ENCODE results near the gene CASP1. TPM values are rescaled to one million over a fixed set of nuclear protein-coding genes. Genes with fewer than 3 reads are reported as not detected.

Gene CASP1
- total and polyA plus RNA-seq, 10 of the 15 experiments (the other 5 are each of a cell fraction or from before 2014, with no cell fraction given), result 9.0 to 39.7 (median 17.6) TPM

DNA sequence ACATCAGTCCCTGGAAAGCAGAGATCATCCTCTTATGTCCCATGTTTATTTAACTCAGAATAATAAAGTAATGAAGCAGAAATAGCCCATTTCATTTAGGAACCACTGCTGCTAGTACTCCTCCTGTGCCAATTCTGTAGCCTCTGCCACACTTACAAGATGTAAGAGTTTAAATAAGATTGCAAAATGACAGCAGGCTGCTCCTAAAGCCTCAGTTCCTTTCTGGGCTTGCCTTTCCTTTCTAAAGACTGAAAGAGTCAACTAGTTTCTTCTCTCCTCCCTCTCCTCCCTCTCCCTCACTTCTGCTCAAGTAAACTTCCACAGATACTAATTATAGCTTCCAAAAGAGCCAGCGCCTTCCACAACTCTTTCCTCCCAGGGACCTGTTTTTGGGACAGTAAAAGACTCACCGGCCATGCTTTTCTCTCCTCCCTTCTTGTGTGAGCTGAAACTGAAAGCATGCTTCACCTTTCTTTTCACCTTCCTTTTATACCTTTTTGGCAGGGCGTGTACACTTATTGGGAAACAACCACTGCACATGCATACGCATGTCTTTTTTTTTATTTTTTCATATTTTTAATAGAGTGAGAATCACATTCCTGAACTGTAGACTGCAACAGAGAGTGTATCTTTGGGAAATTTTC lies 36.3 kb upstream of the CASP1 start:
- in situ Hi-C loops (cut with MboI), result no loop called here
- no peak overlapping the region for H2AFZ ChIP-seq (ENCODE audit: control insufficient read depth, low read depth, low read length)
- RAD21 ChIA-PET (ENCODE audit: unreplicated experiment), result no interaction called here
- H3K79me2 ChIP-seq (ENCODE audit: control insufficient read depth, insufficient read depth, low read length), result no peaks in the 10 kb centered on the region
- SMC1A ChIA-PET (ENCODE audit: uncharacterized antibody, unreplicated experiment), result interaction anchor here (0.7 kb wide), 1 partner anchor 70 kb away, joined by 4 read pairs; no protein-coding TSS in a partner anchor
- BruUV-seq (replicated peaks), result no TSS peak
- H3K27me3 ChIP-seq (replicated peaks in 1 of 2; ENCODE audit: control insufficient read depth in 2 of 2, insufficient read depth in 2 of 2, low read length in 1 of 2), result peaks cover 0 to 5% of the 10 kb centered on the region in 2 experiments; a peak in 1 of 4 replicates
- FAIRE-seq (no peak), ATAC-seq (no peak), DNase-seq (ENCODE audit: low read depth, low spot score) (no peak)
- 49% methylated on average over 4 of the region's 4 CpGs for WGBS (ENCODE audit: insufficient coverage, insufficient replicate concordance, low lambda C conversion rate, missing lambda C conversion rate)
- H4K20me1 ChIP-seq (ENCODE audit: control insufficient read depth, insufficient read depth), result no peaks in the 10 kb centered on the region
- H3K36me3 ChIP-seq (ENCODE audit: control insufficient read depth in 2 of 2, insufficient read depth in 2 of 2, low read length in 1 of 2), result no peaks in the 10 kb centered on the region
- no peak overlapping the region for H3K9ac ChIP-seq (ENCODE audit: control insufficient read depth, insufficient read depth, low read length)
- intact Hi-C loops (cut with micrococcal nuclease; ENCODE audit: unreplicated experiment), result no loop called here
- no peak overlapping the region for H3K4me3 ChIP-seq
- CTCF ChIA-PET, result no interaction called here
- no peak overlapping the region for H3K4me2 ChIP-seq (ENCODE audit: control insufficient read depth, insufficient read depth)
- POLR2A ChIA-PET, result no interaction called here
- H3K27ac ChIP-seq (ENCODE audit: control insufficient read depth, insufficient read depth), result no peak overlapping the region
- H3K9me3 ChIP-seq (replicated peaks; ENCODE audit: control insufficient read depth, insufficient read depth, low read length), result no peaks in the 10 kb centered on the region
- no peaks in the 10 kb centered on the region for H3K4me1 ChIP-seq (ENCODE audit: control insufficient read depth, insufficient read depth, low read length)
- TF ChIP-seq KLF5 (IDR thresholded peaks at IDR 0.05; ENCODE audit: partially characterized antibody) (no peak), YY1 (IDR thresholded peaks at IDR 0.05; ENCODE audit: low read depth, low read length) (no peak), TCF7 (IDR thresholded peaks at IDR 0.05; ENCODE audit: borderline replicate concordance) (no peak), POLR2A (IDR thresholded peaks at IDR 0.05; ENCODE audit: low read depth, low read length) (no peak), EP300 (IDR thresholded peaks at IDR 0.05; ENCODE audit: borderline replicate concordance in 1 of 2, control insufficient read depth in 1 of 2, low read depth in 2 of 2, low read length in 2 of 2) (no peak), CREB1 (IDR thresholded peaks at IDR 0.05; ENCODE audit: low read depth) (no peak), RUNX3 (IDR thresholded peaks at IDR 0.05; ENCODE audit: low read length) (no peak), RBBP5 (conservative IDR thresholded peaks at IDR 0.05) (no peak)
- TF ChIP-seq, protein P1, sequence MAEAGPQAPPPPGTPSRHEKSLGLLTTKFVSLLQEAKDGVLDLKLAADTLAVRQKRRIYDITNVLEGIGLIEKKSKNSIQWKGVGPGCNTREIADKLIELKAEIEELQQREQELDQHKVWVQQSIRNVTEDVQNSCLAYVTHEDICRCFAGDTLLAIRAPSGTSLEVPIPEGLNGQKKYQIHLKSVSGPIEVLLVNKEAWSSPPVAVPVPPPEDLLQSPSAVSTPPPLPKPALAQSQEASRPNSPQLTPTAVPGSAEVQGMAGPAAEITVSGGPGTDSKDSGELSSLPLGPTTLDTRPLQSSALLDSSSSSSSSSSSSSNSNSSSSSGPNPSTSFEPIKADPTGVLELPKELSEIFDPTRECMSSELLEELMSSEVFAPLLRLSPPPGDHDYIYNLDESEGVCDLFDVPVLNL (IDR thresholded peaks at IDR 0.05; ENCODE audit: low read depth, low read length), result no peak
- TF ChIP-seq, protein P2, sequence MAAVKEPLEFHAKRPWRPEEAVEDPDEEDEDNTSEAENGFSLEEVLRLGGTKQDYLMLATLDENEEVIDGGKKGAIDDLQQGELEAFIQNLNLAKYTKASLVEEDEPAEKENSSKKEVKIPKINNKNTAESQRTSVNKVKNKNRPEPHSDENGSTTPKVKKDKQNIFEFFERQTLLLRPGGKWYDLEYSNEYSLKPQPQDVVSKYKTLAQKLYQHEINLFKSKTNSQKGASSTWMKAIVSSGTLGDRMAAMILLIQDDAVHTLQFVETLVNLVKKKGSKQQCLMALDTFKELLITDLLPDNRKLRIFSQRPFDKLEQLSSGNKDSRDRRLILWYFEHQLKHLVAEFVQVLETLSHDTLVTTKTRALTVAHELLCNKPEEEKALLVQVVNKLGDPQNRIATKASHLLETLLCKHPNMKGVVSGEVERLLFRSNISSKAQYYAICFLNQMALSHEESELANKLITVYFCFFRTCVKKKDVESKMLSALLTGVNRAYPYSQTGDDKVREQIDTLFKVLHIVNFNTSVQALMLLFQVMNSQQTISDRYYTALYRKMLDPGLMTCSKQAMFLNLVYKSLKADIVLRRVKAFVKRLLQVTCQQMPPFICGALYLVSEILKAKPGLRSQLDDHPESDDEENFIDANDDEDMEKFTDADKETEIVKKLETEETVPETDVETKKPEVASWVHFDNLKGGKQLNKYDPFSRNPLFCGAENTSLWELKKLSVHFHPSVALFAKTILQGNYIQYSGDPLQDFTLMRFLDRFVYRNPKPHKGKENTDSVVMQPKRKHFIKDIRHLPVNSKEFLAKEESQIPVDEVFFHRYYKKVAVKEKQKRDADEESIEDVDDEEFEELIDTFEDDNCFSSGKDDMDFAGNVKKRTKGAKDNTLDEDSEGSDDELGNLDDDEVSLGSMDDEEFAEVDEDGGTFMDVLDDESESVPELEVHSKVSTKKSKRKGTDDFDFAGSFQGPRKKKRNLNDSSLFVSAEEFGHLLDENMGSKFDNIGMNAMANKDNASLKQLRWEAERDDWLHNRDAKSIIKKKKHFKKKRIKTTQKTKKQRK (IDR thresholded peaks at IDR 0.05; ENCODE audit: low read depth, low read length), result no peak
- TF ChIP-seq, protein P3, sequence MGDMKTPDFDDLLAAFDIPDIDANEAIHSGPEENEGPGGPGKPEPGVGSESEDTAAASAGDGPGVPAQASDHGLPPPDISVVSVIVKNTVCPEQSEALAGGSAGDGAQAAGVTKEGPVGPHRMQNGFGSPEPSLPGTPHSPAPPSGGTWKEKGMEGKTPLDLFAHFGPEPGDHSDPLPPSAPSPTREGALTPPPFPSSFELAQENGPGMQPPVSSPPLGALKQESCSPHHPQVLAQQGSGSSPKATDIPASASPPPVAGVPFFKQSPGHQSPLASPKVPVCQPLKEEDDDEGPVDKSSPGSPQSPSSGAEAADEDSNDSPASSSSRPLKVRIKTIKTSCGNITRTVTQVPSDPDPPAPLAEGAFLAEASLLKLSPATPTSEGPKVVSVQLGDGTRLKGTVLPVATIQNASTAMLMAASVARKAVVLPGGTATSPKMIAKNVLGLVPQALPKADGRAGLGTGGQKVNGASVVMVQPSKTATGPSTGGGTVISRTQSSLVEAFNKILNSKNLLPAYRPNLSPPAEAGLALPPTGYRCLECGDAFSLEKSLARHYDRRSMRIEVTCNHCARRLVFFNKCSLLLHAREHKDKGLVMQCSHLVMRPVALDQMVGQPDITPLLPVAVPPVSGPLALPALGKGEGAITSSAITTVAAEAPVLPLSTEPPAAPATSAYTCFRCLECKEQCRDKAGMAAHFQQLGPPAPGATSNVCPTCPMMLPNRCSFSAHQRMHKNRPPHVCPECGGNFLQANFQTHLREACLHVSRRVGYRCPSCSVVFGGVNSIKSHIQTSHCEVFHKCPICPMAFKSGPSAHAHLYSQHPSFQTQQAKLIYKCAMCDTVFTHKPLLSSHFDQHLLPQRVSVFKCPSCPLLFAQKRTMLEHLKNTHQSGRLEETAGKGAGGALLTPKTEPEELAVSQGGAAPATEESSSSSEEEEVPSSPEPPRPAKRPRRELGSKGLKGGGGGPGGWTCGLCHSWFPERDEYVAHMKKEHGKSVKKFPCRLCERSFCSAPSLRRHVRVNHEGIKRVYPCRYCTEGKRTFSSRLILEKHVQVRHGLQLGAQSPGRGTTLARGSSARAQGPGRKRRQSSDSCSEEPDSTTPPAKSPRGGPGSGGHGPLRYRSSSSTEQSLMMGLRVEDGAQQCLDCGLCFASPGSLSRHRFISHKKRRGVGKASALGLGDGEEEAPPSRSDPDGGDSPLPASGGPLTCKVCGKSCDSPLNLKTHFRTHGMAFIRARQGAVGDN (IDR thresholded peaks at IDR 0.05), result no peak
- TF ChIP-seq, protein P4, sequence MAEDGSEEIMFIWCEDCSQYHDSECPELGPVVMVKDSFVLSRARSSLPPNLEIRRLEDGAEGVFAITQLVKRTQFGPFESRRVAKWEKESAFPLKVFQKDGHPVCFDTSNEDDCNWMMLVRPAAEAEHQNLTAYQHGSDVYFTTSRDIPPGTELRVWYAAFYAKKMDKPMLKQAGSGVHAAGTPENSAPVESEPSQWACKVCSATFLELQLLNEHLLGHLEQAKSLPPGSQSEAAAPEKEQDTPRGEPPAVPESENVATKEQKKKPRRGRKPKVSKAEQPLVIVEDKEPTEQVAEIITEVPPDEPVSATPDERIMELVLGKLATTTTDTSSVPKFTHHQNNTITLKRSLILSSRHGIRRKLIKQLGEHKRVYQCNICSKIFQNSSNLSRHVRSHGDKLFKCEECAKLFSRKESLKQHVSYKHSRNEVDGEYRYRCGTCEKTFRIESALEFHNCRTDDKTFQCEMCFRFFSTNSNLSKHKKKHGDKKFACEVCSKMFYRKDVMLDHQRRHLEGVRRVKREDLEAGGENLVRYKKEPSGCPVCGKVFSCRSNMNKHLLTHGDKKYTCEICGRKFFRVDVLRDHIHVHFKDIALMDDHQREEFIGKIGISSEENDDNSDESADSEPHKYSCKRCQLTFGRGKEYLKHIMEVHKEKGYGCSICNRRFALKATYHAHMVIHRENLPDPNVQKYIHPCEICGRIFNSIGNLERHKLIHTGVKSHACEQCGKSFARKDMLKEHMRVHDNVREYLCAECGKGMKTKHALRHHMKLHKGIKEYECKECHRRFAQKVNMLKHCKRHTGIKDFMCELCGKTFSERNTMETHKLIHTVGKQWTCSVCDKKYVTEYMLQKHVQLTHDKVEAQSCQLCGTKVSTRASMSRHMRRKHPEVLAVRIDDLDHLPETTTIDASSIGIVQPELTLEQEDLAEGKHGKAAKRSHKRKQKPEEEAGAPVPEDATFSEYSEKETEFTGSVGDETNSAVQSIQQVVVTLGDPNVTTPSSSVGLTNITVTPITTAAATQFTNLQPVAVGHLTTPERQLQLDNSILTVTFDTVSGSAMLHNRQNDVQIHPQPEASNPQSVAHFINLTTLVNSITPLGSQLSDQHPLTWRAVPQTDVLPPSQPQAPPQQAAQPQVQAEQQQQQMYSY (CRISPR knock-in tag; IDR thresholded peaks at IDR 0.05), result no peak
